A549 (cell line): ENCODE data around the gene WWC1.

ENCODE experiments used
- BHLHE40 ChIP-seq: IDR thresholded peaks from 2 replicates; pipeline ENCODE4 v1.6.1; 2012; ENCODE audit warnings: low read depth, low read length, inconsistent platforms
- CBX8 ChIP-seq: fragments of 200-600 bp; sonication (generic); IDR thresholded peaks from 2 replicates; pipeline ENCODE4 v1.6.1; 2016
- CTCF ChIP-seq: fragments of >200 bp; sonication (Bioruptor Twin); formaldehyde crosslinking; IDR thresholded peaks from 3 replicates; pipeline ENCODE4 v1.5.1; 2016
- GATA3 ChIP-seq: IDR thresholded peaks from 2 replicates; pipeline ENCODE4 v1.6.1; 2012; ENCODE audit warnings: borderline replicate concordance
- HOXB5 ChIP-seq: fragments of 250-450 bp; sonication (Bioruptor Pico); IDR thresholded peaks from 2 replicates; pipeline ENCODE4 v1.5.0; 2020; ENCODE audit warnings: mild to moderate bottlenecking, moderate library complexity
- POLR2A ChIP-seq: IDR thresholded peaks from 2 replicates; pipeline ENCODE4 v1.6.1; 2012; ENCODE audit warnings: mild to moderate bottlenecking, low read length
- POLR2AphosphoS2 ChIP-seq: conservative IDR thresholded peaks from 2 replicates; pipeline ENCODE4 v1.6.1; 2012; ENCODE audit warnings: low read length, improper control_type of control experiment, inconsistent platforms
- RNF2 ChIP-seq: fragments of 200-600 bp; sonication (generic); IDR thresholded peaks from 2 replicates; pipeline ENCODE4 v1.6.1; 2016; ENCODE audit warnings: low read depth, mild to moderate bottlenecking, antibody characterized with exemption, moderate library complexity, borderline replicate concordance
- SMC3 ChIP-seq: fragments of >200 bp; sonication (Bioruptor Twin); formaldehyde crosslinking; IDR thresholded peaks from 3 replicates; pipeline ENCODE4 v1.6.1; 2018; ENCODE audit warnings: inconsistent platforms

- TF ChIP-seq GATA3: no peak
- TF ChIP-seq CBX8: no peak
- no peak for TF ChIP-seq HOXB5
- no peak for TF ChIP-seq CTCF
- no peak for TF ChIP-seq BHLHE40
- no peak for TF ChIP-seq RNF2
- TF ChIP-seq POLR2AphosphoS2: no peak
- TF ChIP-seq POLR2A: no peak
- no peak for TF ChIP-seq SMC3
Measured at GRCh38 chr5:168254013-168254693, 37.3 kb upstream of the WWC1 start.
